ENCODE data around the gene CLTB. TPM values are rescaled to one million over a fixed set of nuclear protein-coding genes. Genes with fewer than 3 reads are reported as not detected.

CLTB gene
- total RNA-seq, 1 experiment from 2014 or later = 163 TPM

DNA sequence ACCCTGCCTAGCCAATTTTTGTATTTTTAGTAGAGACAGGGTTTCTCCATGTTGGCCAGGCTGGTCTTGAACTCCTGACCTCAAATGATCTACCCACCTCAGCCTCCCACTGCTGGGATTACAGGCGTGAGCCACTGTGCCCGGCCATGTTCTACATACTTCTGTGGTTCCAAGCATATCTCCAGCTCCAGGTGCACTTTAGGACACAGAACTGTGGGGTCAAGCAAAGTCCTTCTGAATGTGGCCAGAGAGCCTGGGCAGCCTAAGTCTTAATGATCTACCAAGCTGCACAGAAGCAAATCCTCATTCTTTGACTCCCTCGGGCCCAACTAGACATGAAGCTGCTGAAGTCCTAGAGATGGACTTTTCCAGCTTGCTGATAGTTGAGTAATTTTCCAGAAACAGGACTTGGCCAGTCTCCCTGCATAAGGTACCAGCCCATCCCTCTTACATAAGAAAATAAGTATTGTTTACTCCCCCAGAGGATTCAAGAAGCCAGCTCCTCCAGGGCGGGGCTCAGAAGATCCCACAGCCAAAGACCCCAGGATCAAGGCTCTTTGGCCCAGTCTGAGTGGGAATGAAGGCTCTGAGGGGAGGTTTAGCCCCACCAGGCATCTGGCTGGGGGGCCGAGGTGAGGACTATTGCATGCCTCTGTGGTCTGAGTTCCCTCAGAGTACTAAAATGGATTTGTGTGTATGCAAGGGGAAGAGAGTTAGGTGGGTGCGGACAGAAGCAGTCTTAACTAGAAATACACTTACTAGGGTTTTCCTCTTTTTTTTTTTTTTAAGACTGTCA is 8.7 kb downstream of the CLTB start:
- in situ Hi-C loops (cut with HindIII; ENCODE audit: low sequenced_read_pairs) = no loop called here
- DNase-seq (ENCODE audit: low spot score) = no peak

DNA sequence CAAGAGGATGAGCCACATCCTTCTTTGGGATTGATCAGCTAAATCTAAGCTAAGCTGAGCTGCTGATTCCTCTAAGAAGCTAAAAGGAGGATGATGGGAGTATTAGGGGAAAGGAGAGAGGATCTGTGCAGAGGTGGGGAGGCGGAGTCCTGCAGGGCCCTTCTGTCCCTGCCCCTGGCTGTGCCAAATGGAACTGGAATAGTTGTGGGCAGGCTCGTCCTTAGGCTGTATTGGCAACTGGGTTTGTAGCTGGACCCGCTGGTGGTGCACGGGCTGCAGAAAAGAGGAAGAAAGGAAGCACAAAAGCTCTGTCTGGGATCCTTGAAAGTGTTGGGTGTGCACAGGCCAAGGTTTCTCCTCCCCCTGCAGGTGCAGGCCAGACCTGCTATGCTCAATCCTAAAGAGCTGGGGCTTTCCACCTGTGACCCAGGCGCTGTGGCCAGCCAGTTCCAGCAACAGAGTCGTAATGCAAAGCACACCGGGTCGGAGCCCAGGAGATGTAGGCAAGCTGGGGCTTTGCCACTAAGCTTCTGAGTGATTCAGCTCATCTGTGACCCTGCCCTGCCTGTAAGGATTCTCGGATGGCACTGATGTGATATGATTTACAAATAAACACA is 9.8 kb downstream of the CLTB start:
- in situ Hi-C loops (cut with HindIII; ENCODE audit: low sequenced_read_pairs) = no loop called here
- peak; percentile 30 for DNase-seq (ENCODE audit: low spot score)

DNA sequence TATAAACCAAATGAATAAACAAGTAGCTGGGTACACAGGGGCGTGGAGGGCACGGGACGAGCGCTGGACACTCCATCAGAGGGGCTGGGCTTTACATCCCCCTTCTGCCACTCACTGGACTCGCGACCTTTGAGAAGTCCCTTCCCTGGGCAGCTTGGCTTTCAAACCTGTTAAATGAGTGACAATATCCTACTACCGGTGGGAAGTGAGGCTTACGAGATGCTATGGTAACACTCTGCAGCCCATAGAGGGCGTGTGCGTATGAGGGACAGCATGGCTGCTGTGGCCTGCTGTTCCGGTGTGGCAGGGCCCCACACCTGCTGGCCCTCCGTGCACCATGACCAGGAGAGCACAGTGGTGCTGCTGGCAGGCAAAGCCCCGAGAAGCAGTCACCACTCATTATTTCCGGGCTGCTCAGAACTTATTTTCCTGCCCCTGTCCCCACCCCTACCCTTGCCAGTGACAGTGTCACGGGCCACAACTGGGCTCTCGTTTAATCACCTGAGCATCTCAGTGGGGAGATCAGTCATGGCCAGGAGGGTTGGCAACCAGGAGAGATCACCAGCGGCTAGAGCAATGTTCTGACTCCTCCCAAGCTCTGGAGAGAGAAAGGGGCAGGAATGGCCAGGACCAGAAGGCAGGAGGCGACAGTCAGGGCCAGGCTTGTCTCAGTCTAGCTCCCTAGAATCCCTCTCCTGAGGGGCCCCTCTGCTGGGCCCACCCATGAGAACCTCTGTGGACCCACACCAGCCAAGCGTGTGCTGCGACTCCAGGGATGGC is 10.5 kb downstream of the CLTB start:
- DNase-seq (ENCODE audit: low spot score) = no peak
- in situ Hi-C loops (cut with HindIII; ENCODE audit: low sequenced_read_pairs) = no loop called here

DNA sequence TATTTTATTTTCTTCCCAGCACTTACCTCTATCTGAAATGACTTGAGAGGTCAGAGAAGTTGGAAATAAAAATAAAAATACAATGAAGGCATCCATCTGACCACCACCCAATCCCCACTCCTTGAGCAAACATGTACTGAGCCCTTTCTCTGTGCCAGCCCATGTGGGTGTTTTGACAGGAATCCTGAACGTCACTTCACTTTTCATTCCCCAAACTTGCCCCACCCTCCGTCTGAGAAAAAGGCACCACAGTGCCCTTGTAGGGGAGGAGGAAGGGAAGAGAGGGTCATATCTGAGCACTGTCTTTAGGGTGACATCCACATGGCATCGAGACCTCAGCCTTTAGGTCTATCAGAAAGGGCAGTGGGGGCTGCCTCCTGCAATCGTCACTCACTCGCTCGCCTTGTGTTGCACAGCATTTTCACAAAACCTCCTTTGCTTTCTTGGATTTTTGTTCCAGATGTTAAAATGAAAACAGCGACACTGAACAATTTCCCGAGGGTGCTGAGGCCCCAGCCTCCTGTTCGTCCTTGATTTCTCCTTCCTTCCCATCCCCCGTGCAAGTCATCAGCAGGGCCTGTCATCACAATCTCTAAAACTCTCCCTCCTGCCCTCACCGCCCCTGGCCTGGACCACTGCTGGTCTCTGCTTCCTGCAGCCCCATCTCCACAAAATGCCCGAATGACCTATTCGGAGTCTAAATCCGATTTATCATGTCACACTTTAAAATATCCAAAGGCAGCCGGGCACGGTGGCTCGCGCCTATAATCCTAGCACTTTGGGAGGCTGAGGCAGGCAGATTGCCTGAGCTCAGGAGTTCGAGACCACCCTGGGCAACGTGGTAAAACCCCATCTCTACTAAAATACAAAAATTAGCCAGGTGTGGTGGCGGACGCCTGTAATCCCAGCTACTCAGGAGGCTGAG is 14.8 kb downstream of the CLTB start:
- no peak for DNase-seq (ENCODE audit: low spot score)
- in situ Hi-C loops (cut with HindIII; ENCODE audit: low sequenced_read_pairs) = no loop called here

DNA sequence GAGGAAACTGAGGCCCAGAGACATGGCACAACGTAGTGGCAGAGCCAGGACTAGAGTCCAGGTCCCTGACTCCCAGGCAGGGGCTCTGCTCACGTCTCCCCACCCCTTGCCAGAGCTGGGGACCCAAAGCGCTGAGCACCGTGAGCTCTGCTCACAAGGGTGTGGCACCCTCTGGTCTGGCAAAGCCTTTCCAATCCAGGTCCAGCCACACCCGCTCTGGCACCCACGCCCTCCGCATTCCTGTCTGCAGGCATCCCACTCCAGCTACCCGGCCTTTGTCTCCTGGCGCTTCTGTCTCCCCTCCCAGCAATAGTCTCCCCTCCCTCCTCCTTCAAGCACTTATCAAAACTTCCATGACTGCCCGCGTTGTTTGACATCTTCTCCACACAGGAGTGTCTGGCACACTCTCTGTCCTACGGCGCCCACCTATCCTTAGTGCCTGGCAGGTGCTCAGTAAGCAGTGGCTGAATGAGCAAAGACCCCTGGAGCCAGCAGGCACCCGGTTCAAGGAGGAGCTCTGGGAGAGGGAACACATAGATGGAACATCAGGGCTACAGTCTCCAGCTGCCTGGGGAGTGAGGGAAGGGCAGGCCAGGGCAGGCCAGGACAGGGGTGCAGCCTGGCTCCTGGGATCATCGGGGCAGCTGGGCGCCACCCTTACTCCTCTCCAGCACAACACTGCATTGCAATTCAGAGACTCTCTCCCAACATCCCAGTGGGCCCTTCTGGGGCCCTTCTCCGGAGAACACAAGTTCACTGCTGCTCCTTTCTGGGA is 15.8 kb downstream of the CLTB start:
- DNase-seq (ENCODE audit: low spot score) = no peak
- in situ Hi-C loops (cut with HindIII; ENCODE audit: low sequenced_read_pairs) = no loop called here

DNA sequence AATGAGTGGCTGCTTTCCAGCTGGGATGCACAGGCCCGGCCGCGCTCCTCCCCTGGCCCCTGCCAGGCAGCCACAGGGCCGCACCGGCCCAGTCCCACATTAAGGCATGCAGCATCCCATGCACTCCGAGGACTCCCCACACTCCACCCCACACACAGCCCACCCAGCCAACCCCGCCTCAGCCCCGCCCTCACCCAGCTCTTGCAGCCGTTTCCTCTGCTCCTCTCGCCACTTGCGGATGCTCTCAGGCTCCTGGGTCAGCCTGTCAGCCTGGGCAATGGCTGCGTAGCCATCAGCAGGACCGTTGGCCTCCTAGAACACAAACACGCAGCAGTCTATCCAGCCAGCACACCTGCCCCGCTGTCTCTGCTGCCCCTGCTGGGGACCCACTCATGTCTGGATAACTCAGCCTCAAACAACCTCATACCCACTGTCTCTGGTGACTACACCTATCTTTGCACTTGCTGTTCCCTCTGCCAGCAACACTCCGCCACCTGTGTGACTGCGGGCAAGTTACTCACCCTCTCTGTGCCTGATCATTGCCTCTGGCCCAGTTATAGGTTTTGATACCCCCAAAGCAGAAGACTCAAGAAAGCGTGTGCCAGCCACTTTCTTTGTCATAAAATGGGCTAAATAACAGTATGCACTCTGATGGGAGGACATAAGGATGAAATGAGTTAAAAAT is 18.5 kb downstream of the CLTB start:
- DNase-seq (ENCODE audit: low spot score) = no peak
- in situ Hi-C loops (cut with HindIII; ENCODE audit: low sequenced_read_pairs) = no loop called here

DNA sequence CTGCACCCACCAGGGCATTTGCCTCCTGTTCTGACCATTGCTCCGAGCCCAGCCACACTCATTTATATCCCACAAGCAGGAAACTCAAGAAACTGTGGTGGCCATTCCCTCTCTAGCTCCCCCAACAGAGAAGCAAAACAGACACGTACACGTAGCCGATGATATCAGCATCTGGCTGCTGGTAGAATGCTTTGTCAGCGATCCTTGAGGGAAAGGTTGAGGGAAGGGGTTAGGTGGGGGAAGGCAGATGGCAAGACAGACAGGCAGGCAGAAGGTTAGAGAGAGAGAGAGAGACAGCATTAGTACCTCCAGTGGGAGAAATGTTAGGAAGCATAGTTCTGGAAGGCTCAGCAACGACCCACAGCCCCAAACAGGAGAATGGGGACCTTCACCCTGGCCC is 20.0 kb downstream of the CLTB start:
- no peak for DNase-seq (ENCODE audit: low spot score)
- in situ Hi-C loops (cut with HindIII; ENCODE audit: low sequenced_read_pairs) = no loop called here

DNA sequence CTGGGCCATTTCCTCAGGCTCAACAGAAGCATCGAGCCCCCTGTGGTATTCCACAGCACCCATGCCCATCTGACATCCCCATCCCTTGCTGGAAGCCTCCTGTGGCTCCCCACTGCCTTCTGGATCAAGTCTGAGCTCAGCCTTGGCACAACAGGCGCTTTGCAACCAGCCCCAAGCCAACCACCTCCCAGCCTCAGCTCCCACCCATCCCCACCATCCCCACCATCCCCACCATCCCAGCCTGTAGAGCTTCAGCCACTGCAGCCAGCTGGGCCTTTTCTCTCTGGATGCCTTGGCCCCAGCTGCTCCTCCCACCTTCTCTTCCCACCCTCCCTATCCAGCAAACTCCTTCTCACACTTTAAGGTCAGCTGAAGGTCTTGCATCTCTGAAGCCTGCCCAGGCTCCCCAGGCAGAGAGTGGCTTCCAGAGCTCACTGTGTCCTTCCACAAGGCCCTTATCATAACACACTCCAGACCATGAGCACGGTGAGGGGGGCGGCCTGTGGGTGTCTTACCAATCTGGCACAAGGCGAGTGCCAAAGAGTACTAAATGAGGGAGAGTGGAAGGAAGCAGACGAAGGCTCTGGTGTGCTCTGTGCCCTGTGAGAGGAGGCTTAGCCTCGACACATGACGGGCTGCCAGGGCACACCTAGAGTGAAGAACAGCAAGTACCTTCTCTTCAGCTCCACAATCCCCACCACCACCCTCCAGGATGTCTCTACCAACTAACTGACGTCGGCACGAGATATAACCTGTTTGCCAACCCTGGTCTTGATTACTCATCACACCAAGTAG is 21.3 kb downstream of the CLTB start:
- no peak for DNase-seq (ENCODE audit: low spot score)
- in situ Hi-C loops (cut with HindIII; ENCODE audit: low sequenced_read_pairs) = no loop called here

DNA sequence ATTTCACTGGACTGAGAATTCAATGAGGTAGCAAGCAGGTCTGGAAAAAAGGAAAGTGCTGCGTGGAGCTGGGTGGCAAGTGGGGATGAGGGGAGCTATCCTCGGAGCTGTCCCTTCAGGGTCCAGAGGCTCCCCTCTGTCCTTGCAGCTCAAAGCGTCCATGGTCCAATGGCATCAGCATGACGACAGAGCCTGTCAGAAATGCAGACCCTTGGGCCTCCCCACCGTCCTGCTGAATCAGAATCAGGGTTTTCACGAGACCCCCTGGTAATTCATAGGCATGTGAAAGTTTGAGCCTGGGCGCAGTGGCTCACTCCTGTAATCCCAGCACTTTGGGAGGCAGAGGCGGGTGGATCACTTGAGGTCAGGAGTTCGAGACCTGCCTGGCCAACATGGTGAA is 22.2 kb downstream of the CLTB start:
- DNase-seq (ENCODE audit: low spot score) = no peak
- in situ Hi-C loops (cut with HindIII; ENCODE audit: low sequenced_read_pairs) = no loop called here

DNA sequence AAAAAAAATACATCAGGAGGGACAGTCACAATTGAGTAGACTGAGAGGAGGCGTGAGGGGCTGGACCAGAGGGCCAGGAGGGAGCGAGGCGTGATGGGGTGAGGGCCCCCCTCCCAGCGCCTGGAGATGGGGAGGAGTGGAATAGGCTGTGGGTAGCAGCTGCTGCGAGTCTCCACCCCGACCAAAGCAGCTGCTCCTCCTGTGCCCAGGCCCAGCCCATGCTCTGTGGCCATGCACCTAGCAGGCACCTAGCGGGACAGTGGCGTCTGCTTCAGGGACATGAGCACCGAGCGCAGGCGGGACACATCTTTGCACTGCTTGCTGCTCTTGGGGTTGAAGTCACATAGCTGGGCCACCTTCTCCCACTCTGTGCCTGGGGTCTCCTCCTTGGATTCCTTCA is 23.8 kb downstream of the CLTB start:
- in situ Hi-C loops (cut with HindIII; ENCODE audit: low sequenced_read_pairs) = no loop called here
- DNase-seq (ENCODE audit: low spot score) = no peak

DNA sequence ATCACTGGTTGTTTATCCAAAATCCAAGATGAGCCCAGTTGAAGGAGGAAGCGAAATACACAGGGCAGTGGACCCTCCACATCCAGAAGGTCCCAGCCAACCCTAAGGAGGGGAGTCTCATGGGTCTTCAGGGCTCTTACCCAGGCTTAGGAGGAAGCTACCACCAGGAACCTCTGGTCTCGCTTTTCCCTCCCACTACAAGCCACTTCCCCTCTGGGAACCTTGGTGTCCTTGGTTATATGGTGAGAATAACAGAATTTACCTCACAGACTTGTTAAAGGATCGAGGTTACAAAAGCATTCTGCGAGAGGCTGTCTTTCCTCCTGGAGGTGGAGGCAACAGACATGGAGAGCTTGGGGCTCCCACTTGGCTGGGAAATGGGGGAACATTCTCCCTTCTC is 24.3 kb downstream of the CLTB start:
- DNase-seq (ENCODE audit: low spot score) = no peak
- in situ Hi-C loops (cut with HindIII; ENCODE audit: low sequenced_read_pairs) = no loop called here

DNA sequence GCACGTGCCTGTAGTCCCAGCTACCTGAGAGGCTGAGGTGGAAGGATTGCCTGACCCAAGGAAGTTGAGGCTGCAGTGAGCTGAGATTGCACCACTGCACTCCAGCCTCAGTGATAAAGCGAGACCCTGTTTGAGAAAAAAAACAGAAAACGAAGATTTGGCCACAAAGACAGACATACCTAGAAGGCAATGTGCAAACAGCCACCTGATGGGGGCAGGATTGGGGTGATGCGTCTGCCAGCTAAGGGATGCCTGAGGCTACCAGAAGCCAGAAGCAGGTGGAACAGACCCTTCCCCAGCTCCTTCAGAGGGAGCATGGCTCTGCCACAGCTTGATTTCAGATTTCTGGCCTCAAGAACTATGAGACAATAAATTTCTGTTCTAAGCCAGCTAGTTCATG is 24.9 kb downstream of the CLTB start:
- in situ Hi-C loops (cut with HindIII; ENCODE audit: low sequenced_read_pairs) = no loop called here
- no peak for DNase-seq (ENCODE audit: low spot score)

DNA sequence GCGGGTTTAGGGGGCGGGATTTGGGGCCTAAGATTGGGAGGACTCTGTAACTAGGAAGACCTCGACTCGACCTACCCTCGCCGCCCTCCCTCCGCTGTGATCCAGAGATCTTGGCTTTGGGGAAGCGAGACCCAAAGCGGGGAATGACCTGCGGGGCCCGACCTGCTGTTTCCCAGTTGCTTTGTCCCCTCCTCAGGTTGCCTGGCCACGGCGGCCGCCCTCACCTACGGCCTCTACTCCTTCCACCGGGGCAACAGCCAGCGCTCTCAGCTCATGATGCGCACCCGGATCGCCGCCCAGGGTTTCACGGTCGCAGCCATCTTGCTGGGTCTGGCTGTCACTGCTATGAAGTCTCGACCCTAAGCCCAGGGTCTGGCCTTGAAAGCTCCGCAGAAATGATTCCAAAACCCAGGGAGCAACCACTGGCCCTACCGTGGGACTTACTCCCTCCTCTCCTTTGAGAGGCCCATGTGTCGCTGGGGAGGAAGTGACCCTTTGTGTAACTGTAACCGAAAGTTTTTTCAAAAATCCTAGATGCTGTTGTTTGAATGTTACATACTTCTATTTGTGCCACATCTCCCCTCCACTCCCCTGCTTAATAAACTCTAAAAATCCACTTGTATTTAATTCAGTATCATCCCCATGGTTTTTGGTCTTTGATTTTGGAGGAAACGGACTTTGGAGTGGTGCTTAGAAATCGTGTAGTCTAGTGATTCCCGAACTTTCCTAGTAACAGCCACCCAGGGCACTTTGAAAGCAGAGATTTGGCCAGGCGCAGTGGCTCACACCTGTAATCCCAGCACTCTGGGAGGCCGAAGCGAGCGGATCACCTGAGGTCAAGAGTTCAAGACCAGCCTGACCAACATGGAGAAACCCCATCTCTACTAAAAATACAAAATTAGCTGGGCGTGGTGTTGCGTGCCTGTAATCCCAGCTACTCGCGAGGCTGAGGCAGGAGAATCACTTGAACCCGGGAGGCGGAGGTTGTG is 26.9 kb downstream of the CLTB start:
- in situ Hi-C loops (cut with HindIII; ENCODE audit: low sequenced_read_pairs) = no loop called here
- no peak for DNase-seq (ENCODE audit: low spot score)

DNA sequence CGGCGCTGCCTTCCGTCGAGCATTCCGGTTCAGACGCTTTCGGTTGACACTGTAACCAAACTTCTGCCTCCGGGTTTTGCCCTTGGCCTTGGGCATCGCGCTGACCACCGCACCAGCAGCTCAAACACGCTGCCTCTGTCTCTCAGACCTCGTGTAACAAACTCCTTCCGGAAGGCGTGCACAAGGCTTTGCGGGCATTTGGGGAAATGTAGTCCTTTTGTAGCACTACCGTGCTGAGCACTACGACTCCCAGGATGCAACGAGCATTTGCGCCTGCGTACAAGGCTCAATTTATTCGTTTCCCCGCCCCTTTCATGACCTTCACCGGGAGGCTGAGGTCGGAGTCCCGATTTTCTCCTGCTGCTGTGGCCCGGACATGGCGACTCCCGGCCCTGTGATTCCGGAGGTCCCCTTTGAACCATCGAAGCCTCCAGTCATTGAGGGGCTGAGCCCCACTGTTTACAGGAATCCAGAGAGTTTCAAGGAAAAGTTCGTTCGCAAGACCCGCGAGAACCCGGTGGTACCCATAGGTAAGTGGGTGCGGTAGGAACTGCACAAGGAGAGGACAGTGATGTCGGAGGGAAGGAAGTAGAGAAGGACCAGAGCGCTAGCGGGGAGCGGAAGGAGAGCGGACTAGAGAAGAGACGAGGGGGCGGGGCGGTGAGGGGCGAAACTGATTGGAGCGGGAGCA is 27.8 kb downstream of the CLTB start, which contains the start of the genes HIGD2A and NOP16:
TSS of gene HIGD2A (plus strand) at position 308 of the 691 bp plus-strand sequence. CDS start at position 377, 69 bp downstream.
TSS of gene NOP16 (minus strand) at position 155 of the 691 bp plus-strand sequence. CDS start at position 96, 59 bp downstream.
- in situ Hi-C loops (cut with HindIII; ENCODE audit: low sequenced_read_pairs) = no loop called here
- DNase-seq (ENCODE audit: low spot score) = peak; percentile 99

DNA sequence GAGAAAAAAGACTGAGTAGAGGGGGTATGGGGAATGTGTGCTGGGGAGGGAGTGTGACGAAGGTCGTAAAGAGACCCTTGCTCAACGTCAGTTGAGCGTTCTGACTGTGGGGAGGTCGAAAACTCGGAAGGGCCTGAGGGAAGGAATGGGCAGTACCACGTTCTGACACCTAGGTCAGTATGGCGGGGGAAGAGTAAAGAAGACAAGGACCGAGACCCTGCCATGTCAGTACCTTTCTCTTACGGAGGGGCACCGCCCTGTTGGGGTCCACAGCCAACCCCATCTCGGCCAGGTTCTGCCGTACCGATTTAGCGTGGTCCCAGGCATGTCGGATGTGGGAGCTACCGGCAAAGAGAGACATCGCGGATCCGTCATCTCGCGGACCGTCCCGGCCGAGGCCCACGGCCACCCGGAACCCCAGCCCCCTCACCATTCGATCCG is 28.3 kb downstream of the CLTB start:
- in situ Hi-C loops (cut with HindIII; ENCODE audit: low sequenced_read_pairs) = no loop called here

More for the DNA sequence above, 28.3 kb downstream of the CLTB start:
- DNase-seq (ENCODE audit: low spot score) = no peak
